ENCODE measurements around the gene IL21R. TPM values are rescaled to one million over a fixed set of nuclear protein-coding genes. Genes with fewer than 3 reads are reported as not detected.

The IL21R gene
- total and polyA plus RNA-seq, 5 donors, result 0.34 to 1.4 (median 0.81) TPM

DNA sequence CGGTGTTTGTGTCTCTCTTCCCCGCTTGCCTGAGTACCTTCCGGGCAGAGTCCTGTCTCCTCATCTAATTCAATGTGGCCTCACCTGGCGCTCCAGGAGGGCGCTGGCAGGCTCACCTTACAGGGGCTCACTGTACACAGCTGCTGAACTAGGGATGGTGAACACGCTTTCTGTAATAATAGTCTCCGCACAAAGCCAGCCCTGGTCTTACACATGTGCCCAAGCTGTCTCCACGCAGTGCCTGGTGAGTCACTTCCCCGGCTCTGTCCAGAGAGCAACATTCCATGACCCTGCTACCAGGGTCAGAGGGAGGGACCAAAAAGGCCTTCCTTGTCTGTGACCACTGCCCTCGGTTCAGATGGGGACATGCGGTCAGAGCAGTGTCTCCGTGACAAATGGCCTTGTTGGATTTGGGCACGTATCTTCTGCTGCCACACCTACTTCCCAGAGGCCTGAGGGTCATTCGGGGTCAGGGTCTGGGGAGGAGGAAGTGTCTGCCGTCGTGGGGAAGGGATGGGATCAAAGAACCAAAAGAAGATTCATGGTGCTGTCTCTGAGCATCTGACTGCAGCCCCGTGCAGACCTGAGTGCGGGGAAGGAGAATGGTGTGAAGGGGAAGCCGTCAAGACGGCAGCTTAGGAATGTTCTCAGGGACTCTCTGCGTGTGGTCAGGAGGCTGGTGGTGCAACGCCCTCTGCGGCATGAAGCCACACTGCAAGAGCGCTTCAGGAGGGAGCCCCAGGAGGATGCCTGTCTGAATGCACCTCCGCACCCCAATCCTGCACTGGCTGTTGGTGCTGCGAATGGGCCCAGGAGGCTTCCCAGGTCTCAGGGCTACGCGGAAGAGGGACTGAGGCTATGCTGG is 68.8 kb downstream of the IL21R start:
- intact Hi-C loops (cut with DNase I), result no loop called here
- peak; percentile 78 to 90 for ATAC-seq
- H3K9me3 ChIP-seq (ENCODE audit: control insufficient read depth, low read length), result no peaks in the 10 kb centered on the region
- no peaks in the 10 kb centered on the region for H3K27me3 ChIP-seq (ENCODE audit: control insufficient read depth, insufficient read depth)
- WGBS, result 69% methylated on average over 28 of the region's 28 CpGs
- H3K27ac ChIP-seq (ENCODE audit: low read length), result no peak overlapping the region
- peak; percentile 51 to 72 (median 67) for DNase-seq
- H3K4me3 ChIP-seq (ENCODE audit: low read length), result no peak overlapping the region
- no peaks in the 10 kb centered on the region for H3K4me1 ChIP-seq (ENCODE audit: control insufficient read depth, insufficient read depth, low read length)

DNA sequence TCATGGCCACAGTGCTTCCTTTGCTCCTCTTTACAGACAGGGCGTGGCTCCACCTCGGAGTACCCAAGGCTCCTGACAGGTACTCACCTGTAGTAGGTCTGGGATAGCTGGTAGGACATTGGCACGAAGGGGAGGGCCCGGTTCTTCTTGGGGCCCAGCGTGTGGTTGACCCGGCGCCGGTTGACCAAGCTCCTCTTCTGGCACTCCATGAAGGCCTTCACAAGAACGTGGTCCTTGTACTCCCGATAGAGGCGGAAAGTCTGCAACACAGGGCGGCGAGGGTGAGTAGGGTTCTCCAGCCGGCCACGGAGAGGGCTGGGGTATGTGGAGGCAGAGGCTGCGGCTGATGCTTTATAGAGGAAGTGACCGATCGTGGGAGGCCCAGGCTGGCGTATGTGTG is 69.7 kb downstream of the IL21R start:
- WGBS, result 91% methylated on average over 19 of the region's 19 CpGs
- H3K27me3 ChIP-seq (ENCODE audit: control insufficient read depth, insufficient read depth), result no peaks in the 10 kb centered on the region
- H3K4me3 ChIP-seq (ENCODE audit: low read length), result no peak overlapping the region
- DNase-seq, result peak in 1 of 3 donors; percentile 41
- H3K9me3 ChIP-seq (ENCODE audit: control insufficient read depth, low read length), result no peaks in the 10 kb centered on the region
- H3K27ac ChIP-seq (ENCODE audit: low read length), result no peak overlapping the region
- H3K4me1 ChIP-seq (ENCODE audit: control insufficient read depth, insufficient read depth, low read length), result no peaks in the 10 kb centered on the region
- ATAC-seq, result no peak
- intact Hi-C loops (cut with DNase I), result no loop called here

DNA sequence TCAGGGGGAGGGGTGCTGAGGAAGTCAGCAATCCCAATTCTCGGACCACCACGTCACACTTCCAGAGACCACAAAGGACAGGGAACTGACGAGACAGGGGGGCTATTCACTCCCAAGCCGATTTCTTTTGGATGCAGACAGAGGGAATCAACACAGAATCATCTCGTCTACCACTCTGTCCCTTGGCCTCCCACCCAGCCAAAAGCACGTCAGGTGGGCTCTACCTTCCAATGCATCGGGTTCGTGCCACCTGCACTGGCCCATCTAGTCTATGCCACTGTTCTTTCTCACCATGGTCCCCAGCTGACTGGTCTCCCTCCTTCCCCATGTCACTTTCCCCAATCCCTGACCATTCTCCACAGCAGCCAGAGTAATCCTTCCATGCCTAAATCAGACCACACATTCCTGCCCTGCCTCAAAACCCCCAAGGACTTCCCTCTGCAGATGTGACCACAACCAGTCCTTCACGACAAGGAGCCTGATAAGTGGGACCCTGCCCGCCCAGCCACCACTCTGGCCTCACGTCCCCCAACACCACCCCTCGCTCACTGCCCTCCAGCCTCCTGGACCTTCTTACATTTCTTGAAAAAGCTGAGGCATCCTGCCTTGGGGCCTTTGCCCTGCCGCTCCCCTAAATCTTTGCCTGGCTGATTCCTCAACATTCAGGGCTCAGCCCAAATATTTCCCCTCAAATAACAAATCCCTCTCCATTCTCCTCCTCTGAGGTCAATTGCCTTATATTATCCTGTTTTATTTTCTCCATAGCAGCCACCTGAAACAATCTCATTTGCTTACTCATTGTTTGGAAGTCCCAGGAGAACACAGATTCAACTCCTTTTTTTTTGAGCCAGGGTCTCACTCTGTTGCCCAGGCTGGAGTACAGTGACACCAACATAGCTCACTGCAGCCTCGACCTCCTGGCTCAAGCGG is 70.4 kb downstream of the IL21R start:
- Histone ChIP-seq H3K27me3 (ENCODE audit: control insufficient read depth, insufficient read depth) (no peaks in the 10 kb centered on the region), H3K4me3 (ENCODE audit: low read length) (no peak overlapping the region), H3K4me1 (ENCODE audit: control insufficient read depth, insufficient read depth, low read length) (no peaks in the 10 kb centered on the region), H3K9me3 (ENCODE audit: control insufficient read depth, low read length) (no peaks in the 10 kb centered on the region), H3K27ac (ENCODE audit: low read length) (no peak overlapping the region)
- DNase-seq (peak in 1 of 3 donors; percentile 30), ATAC-seq (no peak)
- WGBS, result 94% methylated on average over 15 of the region's 15 CpGs
- intact Hi-C loops (cut with DNase I), result no loop called here

DNA sequence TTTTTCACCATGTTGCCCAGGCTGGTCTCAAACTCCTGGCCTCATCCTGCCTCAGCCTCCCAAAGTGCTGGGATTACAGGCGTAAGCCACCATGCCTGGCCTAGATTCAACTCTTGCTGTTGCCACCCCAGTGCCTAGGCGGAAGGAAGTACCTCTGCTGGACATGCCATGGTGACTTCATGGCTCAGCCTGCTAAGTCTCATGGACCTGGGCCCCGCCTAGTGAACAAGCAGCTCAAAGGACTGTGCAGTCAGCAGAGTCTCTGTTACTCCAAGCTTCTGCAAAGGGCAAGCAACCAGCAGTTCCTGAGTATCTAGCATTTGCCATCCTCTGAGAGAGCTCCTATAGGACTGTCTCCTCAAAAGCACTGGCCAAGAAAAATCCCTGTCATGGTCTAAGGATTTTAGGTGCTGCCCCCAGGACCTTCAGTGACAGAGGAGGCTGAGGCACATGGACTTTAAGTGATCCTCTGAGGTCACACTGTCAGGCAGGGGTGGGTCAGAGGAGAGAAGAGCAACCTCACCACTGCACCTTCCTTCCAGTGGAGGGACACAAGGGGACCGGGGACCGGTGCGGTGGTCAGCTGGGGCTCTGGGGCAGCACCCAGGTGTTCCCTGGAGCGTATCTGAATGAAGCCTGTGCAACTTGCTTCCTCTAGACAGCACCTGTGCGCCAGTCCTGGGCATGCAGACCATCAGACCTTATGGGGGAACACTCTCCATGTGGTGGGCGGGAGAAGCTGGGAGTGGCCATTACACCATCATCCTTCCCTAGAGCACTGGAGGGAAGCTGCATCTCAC is 71.3 kb downstream of the IL21R start:
- DNase-seq (peak in 1 of 3 donors; percentile 27), ATAC-seq (no peak)
- Histone ChIP-seq H3K4me3 (ENCODE audit: low read length) (no peak overlapping the region), H3K27me3 (ENCODE audit: control insufficient read depth, insufficient read depth) (no peaks in the 10 kb centered on the region), H3K9me3 (ENCODE audit: control insufficient read depth, low read length) (no peaks in the 10 kb centered on the region), H3K27ac (ENCODE audit: low read length) (no peak overlapping the region), H3K4me1 (ENCODE audit: control insufficient read depth, insufficient read depth, low read length) (no peaks in the 10 kb centered on the region)
- intact Hi-C loops (cut with DNase I), result no loop called here
- 97% methylated on average over 9 of the region's 9 CpGs for WGBS

DNA sequence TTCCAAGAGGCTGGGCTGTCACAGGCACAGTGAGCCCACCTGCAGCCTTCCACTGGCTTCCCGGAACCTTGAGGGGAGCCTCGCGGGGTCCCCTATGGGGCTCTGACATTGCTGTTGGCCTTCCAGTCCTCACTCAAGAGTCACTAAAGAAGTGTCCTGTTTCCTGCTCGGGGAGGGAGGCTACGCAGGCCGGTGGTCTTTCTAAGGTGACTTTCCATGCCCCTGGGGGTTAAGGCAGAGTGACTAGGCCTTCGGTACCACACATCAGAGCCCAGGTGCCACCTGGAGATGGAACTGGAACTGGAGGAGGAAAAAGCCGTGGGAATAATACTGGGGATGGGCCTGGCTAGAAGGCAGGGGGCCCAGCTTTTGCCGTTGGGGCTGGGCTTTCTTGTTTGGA is 72.1 kb downstream of the IL21R start:
- intact Hi-C loops (cut with DNase I), result no loop called here
- DNase-seq (peak in 1 of 3 donors; percentile 7), ATAC-seq (no peak)
- H3K9me3 ChIP-seq (ENCODE audit: control insufficient read depth, low read length), result no peaks in the 10 kb centered on the region
- 94% methylated on average over 9 of the region's 9 CpGs for WGBS
- H3K27ac ChIP-seq (ENCODE audit: low read length), result no peak overlapping the region
- H3K27me3 ChIP-seq (ENCODE audit: control insufficient read depth, insufficient read depth), result no peaks in the 10 kb centered on the region
- no peaks in the 10 kb centered on the region for H3K4me1 ChIP-seq (ENCODE audit: control insufficient read depth, insufficient read depth, low read length)
- H3K4me3 ChIP-seq (ENCODE audit: low read length), result no peak overlapping the region

DNA sequence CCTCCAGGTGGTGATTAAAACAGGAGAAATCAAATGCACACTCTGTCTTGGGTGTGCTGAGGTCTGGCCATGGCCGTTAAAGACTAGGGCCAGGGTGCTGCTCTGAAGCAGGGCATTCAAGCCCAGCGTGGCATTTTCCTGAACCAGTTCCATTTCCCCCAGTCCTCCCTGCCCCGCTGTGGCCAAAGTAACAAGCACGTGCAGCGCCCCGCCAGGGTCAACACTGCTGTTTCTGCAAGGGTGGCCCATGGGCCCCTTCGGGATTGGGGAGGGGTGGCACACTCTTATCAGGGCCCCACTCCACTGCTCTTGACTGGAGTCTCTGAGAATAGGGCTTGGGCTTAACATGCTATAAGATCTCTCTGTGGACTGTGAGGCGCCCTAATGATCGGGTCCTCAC is 72.9 kb downstream of the IL21R start:
- intact Hi-C loops (cut with DNase I), result no loop called here
- no peaks in the 10 kb centered on the region for H3K4me1 ChIP-seq (ENCODE audit: control insufficient read depth, insufficient read depth, low read length)

DNA sequence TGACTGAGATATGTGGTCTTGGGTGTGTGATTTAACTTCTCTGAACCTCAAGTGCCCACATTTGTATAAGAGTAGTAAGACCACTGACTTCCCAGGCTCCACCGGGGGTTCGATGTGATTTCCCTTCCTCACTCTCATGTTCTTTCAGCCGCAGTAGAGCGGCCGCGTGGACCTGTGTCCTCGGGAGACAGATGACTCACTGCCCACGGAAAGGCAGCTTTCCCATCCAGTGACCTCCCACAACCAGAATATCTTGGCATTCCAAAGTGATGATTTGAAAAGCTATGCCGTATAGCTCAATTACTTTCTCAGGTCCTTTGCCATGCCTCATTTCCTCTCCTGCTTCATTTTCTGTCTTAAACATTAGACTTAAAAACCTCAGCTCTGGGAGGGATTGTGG is 73.6 kb downstream of the IL21R start:
- no peak overlapping the region for H3K4me3 ChIP-seq (ENCODE audit: low read length)
- H3K27ac ChIP-seq (ENCODE audit: low read length), result no peak overlapping the region
- intact Hi-C loops (cut with DNase I), result no loop called here
- DNase-seq (no peak), ATAC-seq (no peak)
- no peaks in the 10 kb centered on the region for H3K9me3 ChIP-seq (ENCODE audit: control insufficient read depth, low read length)
- no peaks in the 10 kb centered on the region for H3K27me3 ChIP-seq (ENCODE audit: control insufficient read depth, insufficient read depth)
- 66% methylated on average over 9 of the region's 9 CpGs for WGBS
- H3K4me1 ChIP-seq (ENCODE audit: control insufficient read depth, insufficient read depth, low read length), result no peaks in the 10 kb centered on the region

More for the DNA sequence above, 72.9 kb downstream of the IL21R start:
- DNase-seq, result peak in 1 of 3 donors; percentile 38
- H3K9me3 ChIP-seq (ENCODE audit: control insufficient read depth, low read length), result no peaks in the 10 kb centered on the region
- no peaks in the 10 kb centered on the region for H3K27me3 ChIP-seq (ENCODE audit: control insufficient read depth, insufficient read depth)
- no peak overlapping the region for H3K4me3 ChIP-seq (ENCODE audit: low read length)
- WGBS, result 88% methylated on average over 9 of the region's 9 CpGs
- no peak overlapping the region for H3K27ac ChIP-seq (ENCODE audit: low read length)
- ATAC-seq, result no peak

DNA sequence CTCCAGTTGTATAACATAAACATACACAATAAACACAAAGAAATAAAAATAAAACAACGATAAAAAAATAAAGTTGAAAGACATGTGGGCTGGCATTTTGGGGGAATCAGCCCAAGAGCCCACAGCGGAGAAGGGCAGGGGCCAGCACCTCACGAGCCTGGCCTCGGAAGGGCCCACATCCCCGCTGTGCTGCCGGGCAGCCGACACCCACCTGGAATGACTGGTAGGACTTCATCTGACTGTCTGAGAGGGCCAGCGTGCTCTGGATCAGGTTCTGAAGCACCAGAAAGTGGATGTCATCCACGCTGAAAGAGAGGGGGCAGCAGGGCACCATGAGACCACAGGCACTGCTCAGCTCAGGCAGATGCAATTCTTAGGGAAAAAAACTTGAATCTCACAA is 74.3 kb downstream of the IL21R start:
- Histone ChIP-seq H3K4me1 (ENCODE audit: control insufficient read depth, insufficient read depth, low read length) (no peaks in the 10 kb centered on the region), H3K9me3 (ENCODE audit: control insufficient read depth, low read length) (no peaks in the 10 kb centered on the region), H3K4me3 (ENCODE audit: low read length) (no peak overlapping the region), H3K27ac (ENCODE audit: low read length) (no peak overlapping the region), H3K27me3 (ENCODE audit: control insufficient read depth, insufficient read depth) (no peaks in the 10 kb centered on the region)
- intact Hi-C loops (cut with DNase I), result no loop called here
- no peak for ATAC-seq
- DNase-seq, result peak in 1 of 3 donors; percentile 37
- 95% methylated on average over 9 of the region's 9 CpGs for WGBS

DNA sequence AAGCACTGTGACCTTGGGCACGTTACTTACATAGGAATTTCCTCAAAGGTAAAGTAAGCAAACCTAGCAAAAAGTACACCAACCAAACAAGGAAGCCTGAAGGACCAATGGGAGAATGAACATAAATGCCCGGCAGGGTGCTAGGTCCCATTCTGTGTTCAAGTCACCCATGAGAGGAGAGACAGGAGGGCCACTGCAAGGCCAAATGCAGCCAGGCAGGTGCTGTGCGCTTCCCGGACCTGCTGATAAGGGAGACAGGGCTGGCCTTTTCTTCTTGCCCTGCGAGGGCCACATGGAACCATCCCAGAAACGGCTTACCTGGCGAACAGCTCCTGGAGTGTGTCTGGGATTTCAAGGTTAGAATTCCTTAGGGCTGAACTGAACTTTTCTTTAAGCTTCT is 78.8 kb downstream of the IL21R start:
- Histone ChIP-seq H3K27ac (ENCODE audit: low read length) (no peak overlapping the region), H3K4me3 (ENCODE audit: low read length) (no peak overlapping the region), H3K9me3 (ENCODE audit: control insufficient read depth, low read length) (no peaks in the 10 kb centered on the region), H3K27me3 (ENCODE audit: control insufficient read depth, insufficient read depth) (no peaks in the 10 kb centered on the region), H3K4me1 (ENCODE audit: control insufficient read depth, insufficient read depth, low read length) (no peaks in the 10 kb centered on the region)
- no peak for DNase-seq
- 90% methylated on average over 7 of the region's 7 CpGs for WGBS
- intact Hi-C loops (cut with DNase I), result no loop called here
- ATAC-seq, result no peak

DNA sequence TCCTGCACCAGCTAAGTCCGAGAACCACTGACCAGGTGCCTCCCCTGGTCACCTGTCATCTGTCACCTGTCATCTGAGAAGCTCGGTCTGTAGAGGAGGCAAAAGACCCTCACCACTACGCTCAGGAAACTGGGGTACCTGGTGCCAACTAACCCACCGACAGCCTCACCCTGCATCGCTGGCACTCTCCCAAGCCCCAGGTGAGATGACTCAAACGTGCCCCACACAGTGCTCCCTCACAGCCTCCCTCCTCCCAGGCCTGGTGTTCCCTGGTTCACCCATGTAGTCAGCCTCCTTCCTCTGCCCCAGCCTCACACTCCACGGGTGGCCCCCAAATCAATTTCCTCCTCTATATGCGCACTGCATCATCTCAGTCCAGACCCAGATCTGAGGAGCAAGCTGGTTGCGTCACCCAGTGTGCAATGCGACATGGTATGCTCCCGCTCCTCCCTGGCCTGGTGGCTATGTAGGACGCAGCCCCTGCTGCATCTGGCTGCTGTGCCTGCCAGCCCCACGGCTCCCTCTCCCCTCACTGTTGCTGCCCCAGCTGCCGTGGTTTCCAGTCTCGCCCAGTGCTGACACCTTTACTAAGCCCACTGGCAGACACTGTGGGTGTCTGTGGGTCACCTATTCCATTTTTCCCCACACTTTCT is 79.4 kb downstream of the IL21R start:
- Histone ChIP-seq H3K4me1 (ENCODE audit: control insufficient read depth, insufficient read depth, low read length) (no peaks in the 10 kb centered on the region), H3K9me3 (ENCODE audit: control insufficient read depth, low read length) (no peaks in the 10 kb centered on the region), H3K27ac (ENCODE audit: low read length) (no peak overlapping the region), H3K4me3 (ENCODE audit: low read length) (no peak overlapping the region), H3K27me3 (ENCODE audit: control insufficient read depth, insufficient read depth) (no peaks in the 10 kb centered on the region)
- intact Hi-C loops (cut with DNase I), result no loop called here
- DNase-seq, result peak in 1 of 3 donors; percentile 40
- 87% methylated on average over 15 of the region's 15 CpGs for WGBS
- ATAC-seq, result peak; percentile 30 to 35

All from right cardiac atrium (tissue), 5 donors.